GM20000 (cell line): ENCODE measurements around the gene OLFM3.

ENCODE experiments used
- DNase-seq: peaks from one replicate; pipeline ENCODE4 v3.0.0; 2012; ENCODE audit warnings: low spot score
- TF ChIP-seq, protein P1 (sequence below): IDR thresholded peaks from 2 replicates; pipeline ENCODE4 v1.5.1; 2012; ENCODE audit warnings: mild to moderate bottlenecking, control low read depth; ENCODE audit errors: extremely low read depth, missing control alignments

The OLFM3 gene

DNA sequence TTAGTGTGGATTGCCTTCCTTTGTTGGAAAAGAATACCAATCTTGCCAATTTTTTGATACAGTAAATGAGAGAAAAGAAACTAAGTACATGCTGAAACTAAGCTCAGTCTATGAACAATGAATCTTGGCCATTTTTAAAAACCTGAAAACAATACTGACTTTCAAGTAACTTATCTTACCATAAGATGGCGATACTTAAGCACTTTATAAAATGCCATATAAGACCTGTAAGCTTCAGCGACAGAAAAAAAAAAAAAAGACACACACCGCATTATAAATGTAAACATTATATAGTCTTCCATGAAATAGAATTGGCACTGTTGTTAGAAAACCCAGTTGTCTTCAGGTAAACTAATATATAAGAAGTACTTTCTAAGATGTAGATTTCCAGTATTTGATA, 3.0 kb downstream of the OLFM3 start:
- no peak for DNase-seq
- TF ChIP-seq, protein P1, sequence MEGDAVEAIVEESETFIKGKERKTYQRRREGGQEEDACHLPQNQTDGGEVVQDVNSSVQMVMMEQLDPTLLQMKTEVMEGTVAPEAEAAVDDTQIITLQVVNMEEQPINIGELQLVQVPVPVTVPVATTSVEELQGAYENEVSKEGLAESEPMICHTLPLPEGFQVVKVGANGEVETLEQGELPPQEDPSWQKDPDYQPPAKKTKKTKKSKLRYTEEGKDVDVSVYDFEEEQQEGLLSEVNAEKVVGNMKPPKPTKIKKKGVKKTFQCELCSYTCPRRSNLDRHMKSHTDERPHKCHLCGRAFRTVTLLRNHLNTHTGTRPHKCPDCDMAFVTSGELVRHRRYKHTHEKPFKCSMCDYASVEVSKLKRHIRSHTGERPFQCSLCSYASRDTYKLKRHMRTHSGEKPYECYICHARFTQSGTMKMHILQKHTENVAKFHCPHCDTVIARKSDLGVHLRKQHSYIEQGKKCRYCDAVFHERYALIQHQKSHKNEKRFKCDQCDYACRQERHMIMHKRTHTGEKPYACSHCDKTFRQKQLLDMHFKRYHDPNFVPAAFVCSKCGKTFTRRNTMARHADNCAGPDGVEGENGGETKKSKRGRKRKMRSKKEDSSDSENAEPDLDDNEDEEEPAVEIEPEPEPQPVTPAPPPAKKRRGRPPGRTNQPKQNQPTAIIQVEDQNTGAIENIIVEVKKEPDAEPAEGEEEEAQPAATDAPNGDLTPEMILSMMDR = no peak

DNA sequence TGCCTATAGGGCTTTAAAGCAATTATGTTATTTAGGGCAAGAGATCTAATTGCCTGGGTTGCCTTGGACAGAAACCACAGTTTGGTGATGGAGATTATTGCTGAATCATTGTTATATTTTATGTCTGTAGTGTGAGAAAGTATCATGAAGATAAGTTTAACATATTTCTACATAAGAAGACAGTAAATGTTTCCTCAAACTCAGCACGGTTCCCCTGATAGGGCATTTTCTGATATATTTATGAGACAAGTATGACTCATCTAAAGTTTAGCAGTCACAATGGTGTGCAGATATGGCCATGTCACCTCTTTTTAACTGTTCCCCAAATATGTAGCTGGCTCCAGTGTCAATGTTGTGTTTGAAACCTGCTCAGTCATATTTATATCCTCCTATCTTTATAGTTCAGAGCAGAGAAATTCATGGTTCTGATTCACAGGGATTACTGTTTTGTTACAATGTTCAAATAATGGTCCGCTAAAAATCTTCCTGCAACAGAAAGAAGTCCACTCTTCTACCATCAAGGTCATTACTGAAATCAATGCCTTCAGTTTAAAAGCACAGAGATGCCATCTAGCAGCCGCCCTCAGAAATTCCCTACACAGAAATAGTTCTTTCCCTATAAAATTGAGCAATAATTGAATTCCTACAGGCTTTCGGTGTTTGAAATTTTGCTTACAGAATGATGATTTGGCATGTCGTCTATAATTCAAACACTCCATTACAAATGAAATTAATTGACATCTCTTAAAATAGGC, 3.7 kb downstream of the OLFM3 start:
- no peak for DNase-seq
- TF ChIP-seq, protein P1 = no peak

DNA sequence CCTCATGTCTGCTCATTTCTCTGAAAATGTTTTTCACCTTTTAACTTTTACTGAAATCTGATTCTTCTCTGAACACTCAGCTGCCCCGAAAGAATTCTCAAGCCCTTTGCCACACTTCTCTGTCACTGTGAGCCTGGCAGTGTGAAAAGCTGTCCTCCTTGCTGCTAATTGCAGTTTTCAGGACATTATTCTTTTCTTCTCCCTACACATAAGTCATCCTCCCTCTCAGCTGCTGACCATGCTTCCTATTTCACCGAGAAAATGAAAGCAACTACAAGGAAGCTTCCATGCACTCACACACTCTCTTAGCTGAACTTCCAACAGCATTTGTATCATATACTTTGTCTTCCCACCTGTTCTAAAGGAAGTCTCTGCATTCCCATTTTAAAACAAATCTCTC, 15.8 kb downstream of the OLFM3 start:
- TF ChIP-seq, protein P1 = no peak
- no peak for DNase-seq

DNA sequence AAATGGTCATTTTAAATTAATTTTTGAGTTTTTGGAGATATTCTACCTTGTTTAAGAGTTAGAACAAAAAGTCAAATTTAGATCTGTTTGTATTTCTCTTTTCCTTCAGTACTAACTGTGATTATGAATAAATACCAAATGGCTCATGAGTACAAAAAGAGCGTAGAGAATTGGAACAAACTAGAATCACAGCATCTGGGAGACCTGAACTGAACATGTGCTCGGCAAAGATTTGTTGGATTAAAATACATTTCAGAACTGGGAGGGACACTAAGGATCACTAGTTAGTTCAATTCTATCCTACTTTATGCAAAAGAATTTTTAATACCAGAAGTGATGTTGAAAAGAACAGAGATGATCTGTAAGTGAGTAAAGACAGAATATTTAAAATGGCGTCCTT, 19.5 kb downstream of the OLFM3 start:
- TF ChIP-seq, protein P1 = no peak
- DNase-seq = no peak

DNA sequence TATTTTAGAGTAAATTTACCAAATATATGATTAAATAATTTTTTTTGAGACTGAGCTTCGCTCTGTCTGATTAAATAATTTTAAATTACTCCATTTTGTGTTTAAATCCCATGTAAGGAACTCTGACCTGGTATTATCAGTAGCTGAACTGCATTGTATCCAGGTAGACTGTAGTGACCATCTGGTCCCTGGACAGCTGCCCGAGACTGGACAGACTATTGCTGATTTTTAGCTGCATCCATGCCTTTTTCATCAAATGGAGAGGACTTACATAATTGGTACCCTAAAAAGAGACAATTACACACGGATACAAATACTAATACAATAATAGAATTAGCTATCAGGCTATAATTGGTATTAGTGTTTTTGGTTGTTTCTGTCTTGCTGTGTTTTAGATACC, 20.6 kb downstream of the OLFM3 start:
- DNase-seq = no peak
- TF ChIP-seq, protein P1 = no peak

DNA sequence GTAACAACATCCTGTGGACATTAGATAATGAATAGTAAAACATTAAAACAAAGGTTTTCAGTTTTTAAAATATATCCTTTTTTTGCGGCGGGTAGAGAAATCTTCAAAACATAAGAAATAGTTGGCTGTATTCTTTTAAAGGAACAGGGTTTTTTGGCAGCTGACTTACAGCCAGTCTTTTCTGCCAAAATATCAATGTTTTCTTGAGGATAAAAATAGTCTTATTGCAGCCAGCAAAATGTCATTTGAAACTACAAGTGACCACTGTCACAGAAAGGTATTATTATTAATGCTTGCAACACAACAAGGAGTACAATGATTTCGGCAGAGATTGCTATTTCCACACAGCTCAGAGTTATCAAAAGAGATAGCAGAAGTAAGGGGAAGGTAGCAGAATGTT, 21.4 kb downstream of the OLFM3 start:
- TF ChIP-seq, protein P1 = no peak
- no peak for DNase-seq

DNA sequence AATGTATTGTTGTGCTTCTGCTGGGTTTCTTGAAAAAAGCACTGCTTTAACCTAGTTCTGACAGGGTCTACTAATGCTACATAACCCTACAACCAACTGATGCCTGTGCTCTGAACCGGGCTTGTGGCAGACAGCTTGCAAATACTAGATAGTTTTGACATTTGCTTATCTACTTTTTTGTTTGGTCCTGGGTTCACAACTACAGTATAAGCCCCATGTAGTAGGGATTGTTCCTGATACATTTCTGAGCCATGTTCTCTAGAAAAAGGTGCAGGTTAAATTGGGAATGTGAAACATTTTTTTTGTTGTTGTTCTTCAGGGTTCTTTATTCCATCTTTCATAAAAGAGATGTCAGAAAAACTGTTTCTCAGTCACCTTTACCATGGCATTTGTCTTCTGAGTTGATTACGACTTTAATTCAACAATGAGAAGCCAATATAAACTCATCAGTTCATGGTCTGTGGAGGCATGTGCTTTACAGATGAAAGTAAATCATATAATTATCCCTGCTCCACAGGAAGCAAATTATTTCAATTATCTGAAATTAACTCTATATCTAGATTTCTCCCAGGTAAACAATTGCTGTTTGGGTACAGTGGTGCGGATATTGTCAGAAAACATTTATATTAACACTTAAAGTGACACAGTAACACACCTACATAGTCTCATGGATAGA, 22.0 kb downstream of the OLFM3 start:
- TF ChIP-seq, protein P1 = no peak
- no peak for DNase-seq
